Measurements from ENCODE around the gene VWA8. TPM values are rescaled to one million over a fixed set of nuclear protein-coding genes. Genes with fewer than 3 reads are reported as not detected.
"Not testable (repeated sequence)": the region's sequence is repeated elsewhere in the genome, so short reads cannot be mapped to it uniquely, and the experiment has no call there.

VWA8 gene
- total RNA-seq, 2 experiments from 2014 or later: 26.3 to 27.5 TPM

- ATAC-seq (no peak), DNase-seq (no peak)
- TF ChIP-seq CTCF (IDR thresholded peaks at IDR 0.05): no peak
- no peaks in the 10 kb centered on the region for H3K9me3 Mint-ChIP-seq
- H3K36me3 Mint-ChIP-seq (ENCODE audit: low read depth): peaks cover 29% of the 10 kb centered on the region
- ChIA-PET POLR2A (no interaction called here), CTCF (no interaction called here)
- intact Hi-C loops (cut with micrococcal nuclease): no loop called here
- no peaks in the 10 kb centered on the region for H3K4me1 Mint-ChIP-seq (ENCODE audit: low read depth)
- H3K27me3 Mint-ChIP-seq: no peaks in the 10 kb centered on the region
- no peak overlapping the region for H3K27ac Mint-ChIP-seq
- no peak overlapping the region for H3K4me3 Mint-ChIP-seq
These were observed 113.7 kb downstream of the VWA8 start for GRCh38 chr13:41847216-41847615.

- no peak overlapping the region for H3K4me3 Mint-ChIP-seq
- TF ChIP-seq CTCF (IDR thresholded peaks at IDR 0.05): no peak
- no peaks in the 10 kb centered on the region for H3K9me3 Mint-ChIP-seq
- no peaks in the 10 kb centered on the region for H3K4me1 Mint-ChIP-seq (ENCODE audit: low read depth)
- ATAC-seq: no peak
- H3K27ac Mint-ChIP-seq: no peak overlapping the region
- H3K36me3 Mint-ChIP-seq (ENCODE audit: low read depth): peaks cover 33% of the 10 kb centered on the region
- H3K27me3 Mint-ChIP-seq: no peaks in the 10 kb centered on the region
- intact Hi-C loops (cut with micrococcal nuclease): no loop called here
- no peak for DNase-seq
- ChIA-PET POLR2A (no interaction called here), CTCF (no interaction called here)
These were observed 118.8 kb downstream of the VWA8 start for GRCh38 chr13:41842036-41842620.

- Mint-ChIP-seq H3K27ac (no peak overlapping the region), H3K27me3 (no peaks in the 10 kb centered on the region), H3K4me3 (no peak overlapping the region), H3K36me3 (ENCODE audit: low read depth) (peaks cover 37% of the 10 kb centered on the region), H3K9me3 (no peaks in the 10 kb centered on the region), H3K4me1 (ENCODE audit: low read depth) (no peaks in the 10 kb centered on the region)
- CTCF ChIA-PET: no interaction called here
- intact Hi-C loops (cut with micrococcal nuclease): no loop called here
- POLR2A ChIA-PET: no interaction called here
- no peak for TF ChIP-seq CTCF (IDR thresholded peaks at IDR 0.05)
- no peak for ATAC-seq
- no peak for DNase-seq
These were observed 123.3 kb downstream of the VWA8 start for GRCh38 chr13:41837629-41838028.

GRCh38 chr13:41835871-41836270 lies 125.0 kb downstream of the VWA8 start:
- intact Hi-C loops (cut with micrococcal nuclease): no loop called here
- DNase-seq (no peak), ATAC-seq (no peak)
- no peak for TF ChIP-seq CTCF (IDR thresholded peaks at IDR 0.05)
- POLR2A ChIA-PET: no interaction called here
- Mint-ChIP-seq H3K4me3 (no peak overlapping the region), H3K9me3 (no peaks in the 10 kb centered on the region), H3K27me3 (no peaks in the 10 kb centered on the region), H3K36me3 (ENCODE audit: low read depth) (peaks cover 43% of the 10 kb centered on the region), H3K4me1 (ENCODE audit: low read depth) (no peaks in the 10 kb centered on the region), H3K27ac (no peak overlapping the region)
- CTCF ChIA-PET: interaction anchor here (1.0 kb wide), 1 partner anchor 84 kb away, joined by 3 read pairs; no protein-coding TSS in a partner anchor

GRCh38 chr13:41834697-41835096 lies 126.2 kb downstream of the VWA8 start:
- ATAC-seq: not testable (repeated sequence)

More at GRCh38 chr13:41834697-41835096, 126.2 kb downstream of the VWA8 start:
- CTCF ChIA-PET; intact Hi-C loops (cut with micrococcal nuclease); POLR2A ChIA-PET; H3K27ac Mint-ChIP-seq; H3K4me3 Mint-ChIP-seq; H3K27me3 Mint-ChIP-seq; DNase-seq; H3K9me3 Mint-ChIP-seq; H3K4me1 Mint-ChIP-seq (ENCODE audit: low read depth): not testable (repeated sequence)
- H3K36me3 Mint-ChIP-seq (ENCODE audit: low read depth): peaks cover 42% of the 10 kb centered on the region

Measured in activated CD8-positive, alpha-beta T cell treated with anti-CD3 and anti-CD28 coated beads for 36 hours (primary cell).